ENCODE data around the gene CHST15.

The CHST15 gene

GRCh38 chr10:123998197-123999141 lies 94.9 kb downstream of the CHST15 start:
- DNase-seq (ENCODE audit: low read depth), result no peak
- no peak for TF ChIP-seq CTCF (IDR thresholded peaks at IDR 0.05; ENCODE audit: low read depth, low read length, missing control alignments)
- H3K4me3 ChIP-seq (ENCODE audit: low read depth, low read length), result no peak overlapping the region

DNA sequence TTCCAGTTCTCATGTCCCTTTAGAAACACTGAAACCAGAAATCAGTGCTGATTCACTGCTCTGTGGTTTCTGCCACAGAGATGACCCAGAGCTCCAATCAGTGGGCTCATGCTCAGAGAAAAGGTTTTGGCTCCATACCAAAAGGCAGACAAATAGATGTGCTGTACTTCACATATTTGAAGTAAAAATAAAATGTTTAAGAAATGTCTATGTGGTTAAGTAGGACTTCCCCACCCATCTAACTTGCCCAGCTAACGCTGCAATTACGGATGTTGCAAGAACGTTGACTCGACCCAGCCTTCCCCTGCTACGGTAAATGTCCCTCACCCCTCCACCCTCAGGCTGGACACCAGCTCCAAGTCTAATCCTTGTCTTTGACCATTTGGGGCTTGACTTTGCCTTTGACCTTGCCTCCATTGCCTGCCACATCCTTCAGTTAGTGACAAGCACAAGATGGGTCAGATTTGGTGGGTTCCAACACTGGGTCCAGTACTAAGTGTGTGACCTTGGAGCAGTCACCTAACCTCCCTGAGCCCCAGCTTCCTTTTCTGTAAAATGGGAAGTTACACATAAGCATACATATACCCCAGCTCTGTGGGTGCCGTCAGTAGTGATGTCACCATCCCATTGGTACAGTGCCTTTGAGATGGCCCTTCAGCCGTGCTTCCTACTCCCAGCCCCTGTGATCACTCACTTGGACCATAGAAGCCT lies 95.8 kb downstream of the CHST15 start:
- no peak for DNase-seq (ENCODE audit: low read depth)
- no peak for TF ChIP-seq CTCF (IDR thresholded peaks at IDR 0.05; ENCODE audit: low read depth, low read length, missing control alignments)
- H3K4me3 ChIP-seq (ENCODE audit: low read depth, low read length), result no peak overlapping the region

GRCh38 chr10:123997013-123997412 lies 96.4 kb downstream of the CHST15 start:
- no peak for TF ChIP-seq CTCF (IDR thresholded peaks at IDR 0.05; ENCODE audit: low read depth, low read length, missing control alignments)
- DNase-seq (ENCODE audit: low read depth), result no peak
- no peak overlapping the region for H3K4me3 ChIP-seq (ENCODE audit: low read depth, low read length)

- H3K4me3 ChIP-seq (ENCODE audit: low read depth, low read length), result no peak overlapping the region
- TF ChIP-seq CTCF (IDR thresholded peaks at IDR 0.05; ENCODE audit: low read depth, low read length, missing control alignments), result no peak
- no peak for DNase-seq (ENCODE audit: low read depth)
Measured at GRCh38 chr10:123996302-123996701, 97.1 kb downstream of the CHST15 start.

DNA sequence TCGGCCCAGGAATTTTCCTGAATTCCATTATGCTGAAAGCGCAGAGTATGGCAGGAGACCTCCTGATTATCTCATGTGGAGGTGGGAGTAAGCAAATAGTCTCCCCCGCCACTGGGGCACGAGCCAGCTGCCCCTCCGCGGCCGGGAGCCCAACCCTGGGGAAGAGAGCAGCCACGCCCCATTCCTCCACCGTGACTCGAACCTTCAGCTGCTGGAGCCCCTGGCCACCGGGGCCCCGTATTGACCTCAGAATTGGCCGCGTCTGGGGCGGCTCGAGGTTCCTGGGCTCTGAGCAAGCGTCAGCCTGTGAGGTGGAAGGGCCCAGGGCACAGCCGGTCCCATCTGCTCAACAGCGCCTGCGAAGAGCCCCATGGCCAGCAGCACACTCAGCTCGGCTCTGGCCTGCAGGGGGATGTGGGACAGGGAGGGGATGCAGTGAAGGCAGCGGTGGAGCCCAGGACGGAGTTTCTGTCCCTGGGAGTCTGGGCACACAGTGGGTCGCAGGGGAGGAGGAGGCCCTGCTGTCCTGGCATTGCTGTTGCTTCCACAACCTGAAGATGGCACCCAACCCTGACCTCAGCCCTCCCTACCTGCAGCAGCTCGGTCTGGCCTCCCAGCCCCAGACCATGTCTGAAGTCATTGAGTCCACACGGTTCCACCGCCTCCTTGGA lies 97.8 kb downstream of the CHST15 start:
- DNase-seq (ENCODE audit: low read depth), result no peak
- TF ChIP-seq CTCF (IDR thresholded peaks at IDR 0.05; ENCODE audit: low read depth, low read length, missing control alignments), result peak; percentile 76
- H3K4me3 ChIP-seq (ENCODE audit: low read depth, low read length), result no peak overlapping the region

- no peak for DNase-seq (ENCODE audit: low read depth)
- H3K4me3 ChIP-seq (ENCODE audit: low read depth, low read length), result no peak overlapping the region
- TF ChIP-seq CTCF (IDR thresholded peaks at IDR 0.05; ENCODE audit: low read depth, low read length, missing control alignments), result no peak
Measured at GRCh38 chr10:123995082-123995460, 98.3 kb downstream of the CHST15 start.

Data from GM12864 (cell line).